Measurements from ENCODE around the gene NPC1L1. TPM values are rescaled to one million over a fixed set of nuclear protein-coding genes. Genes with fewer than 3 reads are reported as not detected.

Gene NPC1L1
- total RNA-seq, 1 experiment from 2014 or later, result 0.15 TPM

- no peaks in the 10 kb centered on the region for H3K79me2 ChIP-seq (ENCODE audit: insufficient read depth, low read length)
- no peaks in the 10 kb centered on the region for H3K4me1 ChIP-seq (ENCODE audit: control insufficient read depth in 1 of 2, insufficient read depth in 2 of 2, low read length in 2 of 2)
- no peaks in the 10 kb centered on the region for H3K36me3 ChIP-seq (ENCODE audit: control insufficient read depth in 1 of 2, insufficient read depth in 2 of 2, low read length in 2 of 2)
- RAD21 ChIA-PET (ENCODE audit: low non-redundant PET in 1 of 2, low total read pairs in 2 of 2, uncharacterized antibody in 2 of 2, unreplicated experiment in 2 of 2), result no interaction called here
- POLR2A ChIA-PET, result no interaction called here
- H3K4me3 ChIP-seq (replicated peaks in 1 of 2; ENCODE audit: low read depth in 1 of 2, low read length in 2 of 2), result no peak overlapping the region
- no peak overlapping the region for H2AFZ ChIP-seq (ENCODE audit: low read depth, low read length, poor library complexity, severe bottlenecking)
- intact Hi-C loops (cut with micrococcal nuclease), result no loop called here
- CTCF ChIA-PET, result interaction anchor here (0.8 kb wide), 1 partner anchor 14 kb away, joined by 3 read pairs; no protein-coding TSS in a partner anchor
- ATAC-seq (no peak), DNase-seq (ENCODE audit: low read depth, low spot score) (no peak)
- TF ChIP-seq SRF (IDR thresholded peaks at IDR 0.05; ENCODE audit: low read depth), result no peak
- no peak for TF ChIP-seq CEBPB (IDR thresholded peaks at IDR 0.05; ENCODE audit: low read depth)
- TF ChIP-seq POLR2A (IDR thresholded peaks at IDR 0.05; ENCODE audit: borderline replicate concordance, extremely low read depth, insufficient read depth, insufficient read length), result no peak
- TF ChIP-seq, protein P1, sequence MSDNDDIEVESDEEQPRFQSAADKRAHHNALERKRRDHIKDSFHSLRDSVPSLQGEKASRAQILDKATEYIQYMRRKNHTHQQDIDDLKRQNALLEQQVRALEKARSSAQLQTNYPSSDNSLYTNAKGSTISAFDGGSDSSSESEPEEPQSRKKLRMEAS (IDR thresholded peaks at IDR 0.05), result no peak
- TF ChIP-seq TCF7L2 (IDR thresholded peaks at IDR 0.05; ENCODE audit: borderline replicate concordance, extremely low read depth, insufficient read depth, insufficient read length), result no peak
- TF ChIP-seq EGR1 (IDR thresholded peaks at IDR 0.05; ENCODE audit: low read depth), result no peak
- no peak for TF ChIP-seq EZH2phosphoT487 (IDR thresholded peaks at IDR 0.05; ENCODE audit: borderline replicate concordance)
- TF ChIP-seq, protein P2, sequence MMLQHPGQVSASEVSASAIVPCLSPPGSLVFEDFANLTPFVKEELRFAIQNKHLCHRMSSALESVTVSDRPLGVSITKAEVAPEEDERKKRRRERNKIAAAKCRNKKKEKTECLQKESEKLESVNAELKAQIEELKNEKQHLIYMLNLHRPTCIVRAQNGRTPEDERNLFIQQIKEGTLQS (IDR thresholded peaks at IDR 0.05), result no peak
- TF ChIP-seq ZFX (IDR thresholded peaks at IDR 0.05), result no peak
- no peak for TF ChIP-seq JUND (IDR thresholded peaks at IDR 0.05)
- TF ChIP-seq RAD21 (IDR thresholded peaks at IDR 0.05; ENCODE audit: low read depth), result no peak
- TF ChIP-seq REST (IDR thresholded peaks at IDR 0.05; ENCODE audit: low read depth), result no peak
- no peaks in the 10 kb centered on the region for H4K20me1 ChIP-seq (ENCODE audit: insufficient read depth)
- no peak overlapping the region for H3K4me2 ChIP-seq (ENCODE audit: low read length)
- no peak overlapping the region for H3K27ac ChIP-seq (ENCODE audit: low read depth, low read length)
- H3K9ac ChIP-seq (ENCODE audit: low read length), result no peak overlapping the region
- H3K9me3 ChIP-seq (ENCODE audit: control insufficient read depth in 1 of 2, insufficient read depth in 1 of 2, low read depth in 1 of 2, low read length in 2 of 2), result no peaks in the 10 kb centered on the region
- H3K27me3 ChIP-seq (ENCODE audit: insufficient read depth, low read length), result no peaks in the 10 kb centered on the region
- H3K9me2 ChIP-seq (ENCODE audit: insufficient read depth), result no peaks in the 10 kb centered on the region
- BruUV-seq (replicated peaks), result no TSS peak
These were observed 20.6 kb downstream of the NPC1L1 start for GRCh38 chr7:44520574-44520973.

Data from HCT116 (cell line).